ENCODE results near the gene TARS3. TPM values are rescaled to one million over a fixed set of nuclear protein-coding genes. Genes with fewer than 3 reads are reported as not detected.
"Not testable (repeated sequence)": the region's sequence is repeated elsewhere in the genome, so short reads cannot be mapped to it uniquely, and the experiment has no call there.

Gene TARS3
- 10 to 100 TPM in 1 of 2 experiments, 1 to 10 TPM in 1; 8.4 to 10.1 TPM for total RNA-seq

GRCh38 chr15:101723874-101724674, at the start of gene TARS3:
Gene TARS3, minus strand, starts transcription at chr15:101724473. Its CDS starts 86 bp downstream, at chr15:101724387.
- CTCF ChIA-PET: interaction anchor here (1.3 kb wide), 1 partner anchor 82 kb away, joined by 3 read pairs; no protein-coding TSS in a partner anchor
- POLR2A ChIA-PET: interaction anchor here (0.5 to 0.7 kb wide), 2 partner anchors 72 to 418 kb away, joined by 4 to 7 read pairs; no protein-coding TSS in a partner anchor

GRCh38 chr15:101773496-101774100, 49.3 kb upstream of the TARS3 start:
- ChIA-PET CTCF (no interaction called here), POLR2A (no interaction called here)

DNA sequence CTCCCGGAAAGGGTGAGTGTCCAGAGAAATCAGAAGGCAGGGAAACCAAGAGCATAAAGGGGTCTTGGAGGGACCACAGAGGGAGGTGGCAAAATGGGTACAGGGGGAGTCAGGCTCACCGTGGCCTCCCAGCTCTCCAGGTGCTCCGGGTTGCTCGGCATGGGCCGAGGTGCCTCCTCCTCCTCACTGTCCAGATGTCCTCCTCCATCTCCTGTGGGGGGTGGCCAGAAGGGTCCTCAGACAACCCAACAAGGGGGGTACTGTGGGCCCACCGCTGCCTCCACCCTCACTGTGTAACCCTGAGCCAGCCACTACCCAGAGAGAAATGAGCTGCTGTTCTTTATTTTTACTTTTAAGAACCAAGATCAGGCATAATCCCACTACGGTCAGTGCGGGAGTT, 48.6 kb upstream of the TARS3 start:
- POLR2A ChIA-PET: no interaction called here

DNA sequence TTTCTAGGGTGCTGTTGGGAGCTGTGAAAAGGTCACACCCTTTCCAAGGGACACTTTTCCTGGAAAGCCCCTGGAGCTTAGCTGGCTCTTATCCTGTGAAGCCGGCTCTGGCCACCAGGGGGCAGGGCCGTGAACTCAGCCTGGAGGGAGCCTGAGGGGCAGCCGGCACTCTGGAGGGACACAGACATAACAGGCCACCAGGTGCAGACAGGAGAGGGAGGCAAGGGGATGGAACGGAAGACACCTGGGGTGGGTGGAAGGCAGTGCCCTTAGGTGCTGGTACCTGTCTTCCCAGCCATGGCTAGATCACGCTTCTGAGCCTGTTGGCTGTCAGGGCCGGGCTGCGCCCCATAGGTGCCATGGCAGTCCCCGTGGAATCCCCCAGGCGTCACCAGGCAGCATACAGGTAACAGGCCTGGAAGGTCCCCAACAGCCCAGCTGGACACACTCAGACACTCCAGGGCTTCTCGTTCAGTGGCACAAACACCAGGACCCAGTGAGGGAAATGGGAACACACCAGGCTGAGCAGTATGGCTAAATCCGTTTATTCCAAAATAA, 42.9 kb upstream of the TARS3 start:
- POLR2A ChIA-PET, CTCF ChIA-PET: not testable (repeated sequence)

More for the DNA sequence above, 48.6 kb upstream of the TARS3 start:
- CTCF ChIA-PET: no interaction called here

- ChIA-PET POLR2A (no interaction called here), CTCF (no interaction called here)
Measured at GRCh38 chr15:101765772-101766456, 41.6 kb upstream of the TARS3 start.

GRCh38 chr15:101765340-101765671, 41.0 kb upstream of the TARS3 start:
- CTCF ChIA-PET, POLR2A ChIA-PET: not testable (repeated sequence)

DNA sequence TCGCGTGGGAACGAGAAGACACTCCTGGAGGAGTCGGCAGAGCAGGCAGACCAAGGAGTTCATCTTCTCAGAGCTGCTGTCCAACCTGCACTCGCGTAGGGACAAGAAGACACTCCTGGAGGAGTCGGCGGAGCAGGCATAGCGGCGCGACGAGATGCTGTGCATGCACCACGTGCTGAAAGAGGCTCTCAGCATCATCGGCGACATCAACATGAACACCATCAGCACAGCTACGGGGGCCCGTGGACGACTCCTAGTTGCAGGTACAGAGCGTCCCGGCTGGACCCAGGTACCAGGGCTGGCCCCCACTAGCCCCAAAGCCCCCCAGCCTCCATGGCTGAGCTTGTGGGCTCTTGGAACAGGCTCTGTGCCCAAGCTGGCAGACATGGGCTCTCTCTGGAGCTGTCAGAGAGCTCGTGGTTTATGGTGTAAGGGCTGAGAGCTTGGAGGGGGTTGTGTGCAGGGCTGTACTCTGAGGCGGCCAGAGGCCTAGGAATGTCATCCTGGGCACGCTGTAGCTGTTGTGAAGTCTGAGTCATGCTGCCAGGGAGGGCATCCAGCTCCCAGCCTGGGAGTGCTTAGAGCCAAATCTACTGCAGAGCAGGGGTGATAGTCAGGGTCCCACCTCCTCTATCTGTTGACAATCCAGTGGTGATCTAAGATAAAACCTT, 40.5 kb upstream of the TARS3 start:
- POLR2A ChIA-PET, CTCF ChIA-PET: not testable (repeated sequence)

GRCh38 chr15:101746716-101747082, 22.4 kb upstream of the TARS3 start:
- POLR2A ChIA-PET, CTCF ChIA-PET: not testable (repeated sequence)

DNA sequence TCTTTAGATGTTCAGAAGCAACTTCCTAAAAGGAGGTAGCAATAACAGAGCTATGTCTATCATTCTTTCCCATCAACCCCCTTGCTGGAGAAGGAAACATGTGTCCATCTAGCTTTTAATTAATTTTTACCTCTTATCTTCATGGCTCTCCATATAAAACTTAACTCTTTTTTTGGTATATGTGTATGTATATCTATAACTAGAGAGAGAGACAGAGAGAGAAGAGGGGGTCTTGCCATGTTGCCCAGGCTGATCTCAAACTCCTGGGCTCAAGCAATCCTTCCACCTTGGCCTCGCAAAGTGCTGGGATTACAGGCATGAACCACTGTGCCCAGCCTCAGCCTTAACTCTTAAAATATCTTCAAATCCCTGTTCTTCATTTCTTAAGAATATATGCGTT, 10.6 kb upstream of the TARS3 start:
- CTCF ChIA-PET: not testable (repeated sequence)

DNA sequence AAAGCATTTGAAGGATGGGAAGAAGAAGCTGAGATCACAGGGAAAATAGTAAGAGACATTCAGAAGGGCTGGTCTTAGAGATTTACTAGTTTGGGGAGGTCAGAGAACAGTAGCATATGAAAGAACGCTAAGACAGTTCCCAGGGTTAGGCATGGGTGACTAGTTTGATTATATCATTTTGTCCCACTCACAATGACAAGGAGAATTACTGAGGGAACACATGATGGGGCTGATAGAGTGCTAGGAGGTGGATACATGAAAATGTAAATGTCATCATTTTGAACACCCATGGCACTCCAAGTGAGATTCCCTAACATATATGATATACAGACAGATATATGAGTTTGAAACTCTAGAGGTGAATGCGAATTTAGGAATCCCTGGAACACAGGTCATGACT, 9.3 kb upstream of the TARS3 start:
- POLR2A ChIA-PET: no interaction called here
- CTCF ChIA-PET: no interaction called here

More for the DNA sequence above, 10.6 kb upstream of the TARS3 start:
- POLR2A ChIA-PET: not testable (repeated sequence)

GRCh38 chr15:101732772-101733171, 8.5 kb upstream of the TARS3 start:
- POLR2A ChIA-PET: no interaction called here
- CTCF ChIA-PET: no interaction called here

- POLR2A ChIA-PET: no interaction called here
- CTCF ChIA-PET: no interaction called here
Measured at GRCh38 chr15:101731746-101732145, 7.5 kb upstream of the TARS3 start.

GRCh38 chr15:101727186-101727585, 2.9 kb upstream of the TARS3 start:
- ChIA-PET POLR2A (no interaction called here), CTCF (no interaction called here)

DNA sequence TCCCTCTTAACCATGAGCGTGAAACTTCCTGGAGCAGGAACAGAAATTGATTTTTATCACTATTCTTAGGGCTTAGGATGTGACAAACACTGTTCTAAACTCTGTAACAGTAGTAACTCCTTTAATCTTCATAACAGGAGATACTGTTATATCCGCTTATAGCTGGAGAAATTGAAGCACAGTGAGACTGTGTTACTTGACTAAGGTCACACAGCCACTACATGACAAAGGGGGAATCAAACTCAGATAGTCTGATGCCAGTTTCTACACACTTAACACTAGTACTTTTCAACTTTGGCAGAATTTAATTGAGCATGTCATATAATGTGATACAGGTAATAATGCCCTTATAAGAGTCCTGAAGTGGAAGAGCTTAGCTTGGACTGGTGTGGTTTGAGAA, 800 bp upstream of the TARS3 start:
- CTCF ChIA-PET: no interaction called here
- POLR2A ChIA-PET: no interaction called here

DNA sequence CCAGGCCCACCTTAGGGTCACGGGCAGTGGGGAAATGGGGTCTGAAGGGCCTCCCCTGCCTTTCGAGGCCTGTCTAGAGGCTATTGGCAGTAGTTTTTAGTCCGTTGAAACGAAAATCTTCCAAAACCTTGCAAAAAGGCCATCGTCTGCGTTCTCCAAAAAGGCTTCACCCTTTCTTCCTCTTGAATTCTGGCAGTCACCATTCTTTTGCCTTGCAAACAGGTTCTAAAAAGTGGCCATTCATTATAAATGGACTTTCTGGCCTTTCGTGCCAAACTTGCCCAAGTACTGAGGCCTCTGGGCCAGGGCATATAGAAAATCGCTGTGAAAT, 367 bp upstream of the TARS3 start:
- ChIA-PET CTCF (interaction anchor here (1.3 kb wide), 1 partner anchor 83 kb away, joined by 3 read pairs; no protein-coding TSS in a partner anchor), POLR2A (no interaction called here)

- ChIA-PET POLR2A (interaction anchor here (0.5 to 0.6 kb wide), 2 partner anchors 417 to 471 kb away, joined by 3 to 7 read pairs; partner anchors contain the start of gene CHSY1), CTCF (interaction anchor here (1.3 to 1.4 kb wide), 2 partner anchors 13 to 81 kb away, joined by 3 to 4 read pairs; no protein-coding TSS in a partner anchor)
Measured at GRCh38 chr15:101723171-101723873, 951 bp downstream of the TARS3 start.

- ChIA-PET CTCF (no interaction called here), POLR2A (no interaction called here)
Measured at GRCh38 chr15:101718896-101719295, 5.4 kb downstream of the TARS3 start.

- POLR2A ChIA-PET: no interaction called here
- CTCF ChIA-PET: no interaction called here
Measured at GRCh38 chr15:101712078-101712477, 12.2 kb downstream of the TARS3 start.

DNA sequence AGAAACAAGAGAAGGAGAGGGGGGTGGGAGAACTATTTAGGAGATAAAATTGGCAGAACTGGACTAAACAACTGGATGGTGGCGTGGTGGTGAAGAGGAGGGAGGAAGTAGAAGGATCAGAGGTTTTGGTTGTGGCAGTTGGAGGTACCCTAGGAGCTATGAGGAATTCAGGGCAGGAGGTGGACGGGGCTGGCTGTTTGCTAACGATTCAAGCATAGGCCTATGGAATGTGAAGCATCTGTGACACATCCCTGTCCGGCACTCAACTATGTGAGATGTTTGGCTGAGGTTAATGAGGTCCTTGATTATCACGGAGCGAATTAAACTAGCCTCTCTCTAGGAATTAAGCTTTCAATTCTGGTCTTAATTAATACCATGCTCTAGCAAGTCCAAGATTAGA, 13.5 kb downstream of the TARS3 start:
- ChIA-PET CTCF (no interaction called here), POLR2A (no interaction called here)

DNA sequence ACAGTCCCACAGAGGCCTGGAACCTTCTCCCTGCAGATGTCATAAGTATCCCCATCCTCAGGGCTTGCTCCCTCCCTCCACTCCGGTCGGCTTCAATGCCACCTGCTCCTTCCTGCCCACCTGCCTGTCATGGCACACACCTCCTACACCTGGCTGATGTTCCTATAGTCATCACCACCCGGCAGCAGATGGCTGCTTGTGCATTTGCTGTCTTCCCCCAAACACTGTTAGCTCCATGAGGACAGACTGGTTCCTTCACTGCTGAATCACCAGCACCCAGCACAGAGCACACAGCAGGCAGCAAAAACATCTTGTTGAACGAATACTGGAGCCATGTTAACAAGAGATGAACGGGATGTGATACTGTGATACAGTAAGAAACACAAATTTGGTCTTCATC, 14.8 kb downstream of the TARS3 start:
- POLR2A ChIA-PET: no interaction called here
- CTCF ChIA-PET: interaction anchor here (1.0 kb wide), 1 partner anchor 13 kb away, joined by 4 read pairs; no protein-coding TSS in a partner anchor

All from activated CD8-positive, alpha-beta memory T cell treated with anti-CD3 and anti-CD28 coated beads for 36 hours (primary cell).